ENCODE results near the gene HBB.
A peak's percentile ranks its signal among the peaks of the same experiment; 100 is the strongest.
"Not testable (repeated sequence)": the region's sequence is repeated elsewhere in the genome, so short reads cannot be mapped to it uniquely, and the experiment has no call there.

The HBB gene

DNA sequence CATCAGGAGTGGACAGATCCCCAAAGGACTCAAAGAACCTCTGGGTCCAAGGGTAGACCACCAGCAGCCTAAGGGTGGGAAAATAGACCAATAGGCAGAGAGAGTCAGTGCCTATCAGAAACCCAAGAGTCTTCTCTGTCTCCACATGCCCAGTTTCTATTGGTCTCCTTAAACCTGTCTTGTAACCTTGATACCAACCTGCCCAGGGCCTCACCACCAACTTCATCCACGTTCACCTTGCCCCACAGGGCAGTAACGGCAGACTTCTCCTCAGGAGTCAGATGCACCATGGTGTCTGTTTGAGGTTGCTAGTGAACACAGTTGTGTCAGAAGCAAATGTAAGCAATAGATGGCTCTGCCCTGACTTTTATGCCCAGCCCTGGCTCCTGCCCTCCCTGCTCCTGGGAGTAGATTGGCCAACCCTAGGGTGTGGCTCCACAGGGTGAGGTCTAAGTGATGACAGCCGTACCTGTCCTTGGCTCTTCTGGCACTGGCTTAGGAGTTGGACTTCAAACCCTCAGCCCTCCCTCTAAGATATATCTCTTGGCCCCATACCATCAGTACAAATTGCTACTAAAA lies at the start of gene HBB:
Gene HBB (minus strand): TSS at position 340 of the 579 bp plus-strand sequence. CDS start 50 bp downstream, at position 290.
- peak; percentile 8 for DNase-seq

DNA sequence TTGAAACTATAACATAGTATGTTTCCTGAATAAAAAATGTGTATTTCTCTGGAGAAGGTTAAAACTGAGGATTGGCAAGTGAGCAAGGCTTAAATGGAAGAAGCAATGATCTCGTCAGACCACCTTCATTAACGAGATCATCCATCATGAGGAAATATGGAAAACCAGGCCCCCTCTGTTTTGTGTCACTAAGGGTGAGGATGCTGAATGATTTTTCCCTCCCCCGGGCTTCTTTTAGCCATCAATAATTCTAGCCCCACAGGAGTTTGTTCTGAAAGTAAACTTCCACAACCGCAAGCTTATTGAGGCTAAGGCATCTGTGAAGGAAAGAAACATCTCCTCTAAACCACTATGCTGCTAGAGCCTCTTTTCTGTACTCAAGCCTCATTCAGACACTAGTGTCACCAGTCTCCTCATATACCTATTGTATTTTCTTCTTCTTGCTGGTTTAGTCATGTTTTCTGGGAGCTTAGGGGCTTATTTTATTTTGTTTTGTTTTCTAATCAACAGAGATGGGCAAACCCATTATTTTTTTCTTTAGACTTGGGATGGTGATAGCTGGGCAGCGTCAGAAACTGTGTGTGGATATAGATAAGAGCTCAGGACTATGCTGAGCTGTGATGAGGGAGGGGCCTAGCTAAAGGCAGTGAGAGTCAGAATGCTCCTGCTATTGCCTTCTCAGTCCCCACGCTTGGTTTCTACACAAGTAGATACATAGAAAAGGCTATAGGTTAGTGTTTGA lies 48.7 kb upstream of the HBB start:
- no peak for DNase-seq

DNA sequence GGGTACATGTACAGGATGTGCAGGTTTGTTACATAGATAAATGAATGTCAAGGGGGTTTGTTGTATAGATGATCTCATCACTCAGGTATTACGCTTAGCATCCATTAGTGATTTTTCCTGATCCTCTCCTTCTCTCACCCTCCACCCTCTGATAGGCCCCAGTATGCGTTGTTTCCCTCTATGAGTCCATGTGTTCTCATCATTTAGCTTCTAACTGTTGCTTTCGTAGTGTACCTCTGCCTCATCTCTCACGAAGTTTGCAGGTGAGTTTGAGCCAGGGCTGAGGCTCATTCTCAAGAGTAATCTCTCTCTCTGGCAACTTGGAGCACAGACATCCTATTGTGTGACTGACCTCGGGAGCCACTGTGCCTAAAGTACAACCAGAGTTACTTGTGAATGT lies 47.5 kb upstream of the HBB start:
- DNase-seq, result no peak

DNA sequence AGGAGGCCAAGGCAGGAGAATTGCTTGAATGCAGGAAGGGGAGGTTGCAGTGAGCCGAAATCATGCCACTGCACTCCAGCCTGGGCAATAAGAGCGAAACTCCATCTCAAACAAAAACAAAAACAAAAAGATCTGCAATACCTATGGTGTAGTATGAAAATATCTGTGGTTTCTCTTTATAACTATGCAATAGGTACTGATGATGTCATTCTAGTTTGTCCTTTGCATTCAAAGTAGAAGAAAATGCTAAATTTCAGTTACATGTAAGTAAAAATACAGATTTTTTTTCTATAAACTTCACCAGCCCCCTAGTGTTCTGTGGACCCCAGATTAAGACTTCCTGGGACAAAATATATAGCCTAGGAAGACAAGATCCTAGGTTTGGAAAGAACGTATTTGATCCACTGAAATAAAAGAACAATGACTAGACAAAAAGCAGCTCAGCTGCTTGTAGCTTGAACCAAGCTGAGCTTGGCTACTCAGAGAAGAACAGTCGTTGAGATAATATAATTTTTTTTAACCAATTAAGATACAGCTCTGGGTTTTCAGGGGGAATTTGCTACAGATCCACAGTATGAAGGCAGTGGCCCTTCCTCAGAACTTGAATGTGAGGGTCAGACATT lies 45.6 kb upstream of the HBB start:
- DNase-seq, result no peak

DNA sequence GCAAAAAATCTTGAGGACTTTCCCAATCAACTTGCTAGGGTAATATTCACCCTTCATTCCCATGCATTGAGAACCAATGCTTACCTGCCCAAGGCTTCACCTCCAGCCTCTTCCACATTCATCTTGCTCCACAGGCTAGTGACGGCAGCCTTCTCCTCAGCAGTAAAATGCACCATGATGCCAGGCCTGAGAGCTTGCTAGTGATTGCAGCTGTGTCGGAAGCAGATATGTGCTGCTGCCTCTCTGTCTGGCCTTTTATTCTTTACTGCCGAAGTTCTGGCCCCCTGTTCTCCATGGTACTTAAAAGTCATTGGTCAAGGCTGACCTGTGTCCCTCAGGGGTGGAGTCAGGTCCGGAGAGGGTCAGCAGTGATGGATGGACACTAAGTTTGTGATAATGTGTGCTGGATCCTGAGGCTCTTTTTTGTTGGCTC lies 42.9 kb upstream of the HBB start, which contains the start of gene HBE1:
Gene HBE1 (minus strand): TSS at position 231 of the 433 bp plus-strand sequence. CDS start 55 bp downstream, at position 176.
- DNase-seq, result no peak

DNA sequence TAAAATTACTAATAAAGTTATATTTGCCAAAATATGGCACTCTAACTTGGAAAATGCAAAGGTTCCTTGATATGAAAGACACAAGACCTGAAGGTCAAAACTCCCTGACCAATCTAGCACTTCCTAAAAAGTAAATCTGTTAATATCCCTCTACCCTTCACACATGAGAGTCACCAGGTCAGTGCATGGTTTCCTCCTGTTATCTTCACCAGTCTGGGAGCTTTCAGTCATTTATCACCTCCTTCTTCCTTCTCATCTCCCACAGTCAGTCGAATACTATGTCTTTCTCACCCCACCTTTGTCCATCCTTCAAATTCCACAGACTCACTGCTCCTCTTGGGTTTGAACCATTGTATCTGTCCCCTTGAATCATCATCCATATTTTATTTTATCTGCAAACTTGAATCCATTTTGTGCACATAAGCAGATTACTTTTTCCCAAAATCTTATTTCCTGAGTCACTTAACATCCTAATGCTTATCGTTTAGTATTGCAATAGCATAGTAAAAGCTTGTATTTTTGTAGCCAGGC lies 40.2 kb upstream of the HBB start:
- no peak for DNase-seq

DNA sequence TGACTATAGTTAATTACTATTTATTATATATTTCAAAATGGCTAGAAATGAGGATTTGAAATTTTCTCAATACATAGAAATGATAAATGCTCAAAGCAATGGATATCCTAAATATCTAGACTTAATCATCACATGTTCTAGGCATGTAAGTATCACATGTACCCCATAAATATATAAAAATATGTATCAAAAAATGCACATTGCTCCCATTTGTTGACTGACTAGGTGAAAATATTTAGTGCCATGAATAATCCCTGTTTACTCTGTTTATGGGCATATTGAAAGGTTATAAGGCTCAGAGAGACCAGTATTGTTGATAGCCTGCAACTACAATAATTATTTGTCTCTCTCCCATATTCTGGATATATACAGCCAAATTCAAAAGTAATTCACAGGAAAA lies 39.7 kb upstream of the HBB start:
- no peak for DNase-seq

DNA sequence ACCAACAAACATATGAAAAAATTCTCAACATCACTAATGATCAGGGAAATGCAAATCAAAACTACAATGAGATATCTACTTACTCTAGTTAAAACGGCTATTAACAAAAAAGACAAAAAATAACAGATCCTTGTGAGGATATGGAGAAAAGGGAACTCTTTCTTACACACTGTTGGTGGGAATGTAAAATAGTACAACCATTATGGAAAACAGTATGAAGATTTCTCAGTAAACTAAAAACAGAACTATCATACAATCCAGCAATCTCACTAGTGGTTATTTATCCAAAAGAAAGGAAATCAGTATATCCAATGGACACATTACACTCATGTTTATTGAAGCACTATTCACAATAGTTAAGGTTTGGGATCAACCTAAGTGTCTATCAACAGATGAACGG lies 39.0 kb upstream of the HBB start:
- no peak for DNase-seq

DNA sequence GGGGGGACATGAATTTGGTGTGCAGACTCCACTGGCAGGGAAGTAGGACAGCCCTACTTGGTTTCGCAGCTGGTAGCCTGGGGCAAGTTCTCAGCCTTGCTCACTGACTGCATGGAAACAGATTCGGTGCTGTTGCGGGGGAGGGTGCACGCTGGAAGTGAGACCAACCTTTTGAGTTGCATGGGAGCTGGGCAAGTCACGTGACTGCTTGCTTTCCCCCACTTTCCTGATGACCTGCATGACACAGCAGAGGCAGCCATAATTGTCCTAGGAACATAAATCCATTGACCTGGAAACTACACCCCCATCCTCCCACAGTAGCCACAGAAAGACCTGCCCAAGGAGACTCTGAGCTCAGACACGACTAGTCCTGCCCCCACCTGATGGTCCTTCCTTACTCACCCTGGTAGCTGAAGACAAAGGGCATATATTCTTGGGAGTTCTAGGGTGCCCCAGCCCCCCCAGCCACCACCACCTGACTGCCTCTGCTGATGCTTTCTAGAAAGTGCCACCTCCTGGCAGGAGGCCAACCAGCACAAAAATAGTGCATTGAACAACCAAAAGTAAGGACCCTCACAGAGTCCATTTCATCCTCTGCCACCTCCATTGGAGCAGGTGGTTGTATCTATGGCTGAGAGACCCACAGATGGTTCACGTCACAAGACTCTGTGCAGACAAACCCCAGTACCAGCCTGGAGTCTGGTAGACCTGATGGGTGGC lies 31.8 kb upstream of the HBB start:
- no peak for DNase-seq

DNA sequence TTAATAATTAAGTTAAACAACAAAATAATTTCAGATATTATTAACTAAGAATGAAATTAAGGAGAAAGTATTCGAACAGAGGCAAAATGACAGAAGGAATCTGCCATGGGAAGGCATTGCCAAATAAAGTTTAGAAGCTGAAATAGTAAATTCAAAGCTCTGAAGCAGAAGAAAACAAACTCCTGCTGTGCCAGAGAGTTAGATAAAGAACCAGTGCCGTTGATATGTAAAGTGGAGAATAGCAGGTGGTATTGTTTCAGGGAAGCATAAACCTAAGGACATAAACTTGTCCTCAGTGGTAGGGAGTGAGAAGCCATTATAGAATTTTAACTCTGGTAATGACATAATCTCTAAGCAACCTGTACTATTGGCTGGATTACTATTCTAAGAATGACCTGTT lies 30.4 kb upstream of the HBB start:
- DNase-seq, result no peak

DNA sequence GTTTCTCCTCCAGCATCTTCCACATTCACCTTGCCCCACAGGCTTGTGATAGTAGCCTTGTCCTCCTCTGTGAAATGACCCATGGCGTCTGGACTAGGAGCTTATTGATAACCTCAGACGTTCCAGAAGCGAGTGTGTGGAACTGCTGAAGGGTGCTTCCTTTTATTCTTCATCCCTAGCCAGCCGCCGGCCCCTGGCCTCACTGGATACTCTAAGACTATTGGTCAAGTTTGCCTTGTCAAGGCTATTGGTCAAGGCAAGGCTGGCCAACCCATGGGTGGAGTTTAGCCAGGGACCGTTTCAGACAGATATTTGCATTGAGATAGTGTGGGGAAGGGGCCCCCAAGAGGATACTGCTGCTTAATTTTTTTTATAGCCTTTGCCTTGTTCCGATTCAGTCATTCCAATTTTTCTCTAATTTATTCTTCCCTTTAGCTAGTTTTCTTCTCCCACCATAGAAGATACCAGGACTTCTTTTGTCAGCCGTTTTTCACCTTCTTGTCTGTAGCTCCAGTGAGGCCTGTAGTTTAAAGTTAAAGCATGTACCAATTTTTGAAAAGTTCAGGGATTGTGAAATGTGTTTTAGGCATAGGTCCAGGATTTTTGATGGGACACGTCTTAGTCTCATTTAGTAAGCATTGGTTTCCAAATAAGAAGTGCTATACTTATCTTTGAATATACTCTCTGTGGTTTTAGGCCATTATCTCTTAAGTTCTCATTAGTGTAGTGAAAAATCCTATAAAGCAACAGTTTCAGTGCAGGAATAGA lies 28.0 kb upstream of the HBB start, which contains the start of gene HBG2:
Gene HBG2 (minus strand): TSS at position 136 of the 768 bp plus-strand sequence. CDS start 53 bp downstream, at position 83.
- DNase-seq, result not testable (repeated sequence)

DNA sequence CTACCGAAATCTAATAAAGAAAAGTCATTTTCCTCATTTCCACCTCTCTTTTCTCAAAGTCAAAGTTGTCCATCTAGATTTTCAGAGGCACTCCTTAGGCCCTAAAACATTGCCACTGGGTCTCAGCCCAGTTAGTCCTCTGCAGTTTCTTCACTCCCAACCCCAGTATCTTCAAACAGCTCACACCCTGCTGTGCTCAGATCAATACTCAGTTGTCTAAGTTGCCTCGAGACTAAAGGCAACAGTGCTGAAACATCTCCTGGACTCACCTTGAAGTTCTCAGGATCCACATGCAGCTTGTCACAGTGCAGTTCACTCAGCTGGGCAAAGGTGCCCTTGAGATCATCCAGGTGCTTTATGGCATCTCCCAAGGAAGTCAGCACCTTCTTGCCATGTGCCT lies 27.2 kb upstream of the HBB start:
- DNase-seq, result not testable (repeated sequence)

DNA sequence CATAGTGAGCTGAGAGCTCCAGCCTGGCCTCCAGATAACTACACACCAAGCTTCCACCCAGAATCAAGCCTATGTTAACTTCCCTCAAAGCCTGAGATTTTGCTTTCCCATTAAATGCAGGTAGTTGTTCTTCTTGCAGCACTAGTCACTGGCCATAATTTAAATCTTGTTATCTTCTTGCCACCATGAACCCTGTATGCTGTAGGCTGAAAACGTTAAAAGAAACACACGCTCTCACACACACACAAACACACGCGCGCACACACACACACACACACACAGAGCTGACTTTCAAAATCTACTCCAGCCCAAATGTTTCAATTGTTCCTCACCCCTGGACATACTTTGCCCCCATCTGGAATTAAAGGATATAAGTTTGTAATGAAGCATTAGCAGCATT lies 26.6 kb upstream of the HBB start:
- DNase-seq, result not testable (repeated sequence)

DNA sequence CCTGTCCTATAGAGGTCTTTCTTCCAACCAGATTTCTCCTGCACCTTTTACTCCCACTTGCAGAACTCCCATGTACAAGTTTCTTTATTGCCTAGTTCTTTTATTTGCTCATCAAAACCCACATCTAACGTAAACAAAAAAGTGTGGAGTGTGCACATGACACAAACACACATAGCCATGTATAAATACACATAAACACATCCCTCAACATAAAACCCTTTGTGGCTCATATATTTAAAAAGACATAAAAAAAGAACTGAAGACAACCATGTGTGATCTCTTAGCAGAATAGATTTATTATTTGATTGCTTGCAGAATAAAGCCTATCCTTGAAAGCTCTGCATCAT lies 26.0 kb upstream of the HBB start:
- DNase-seq, result no peak

DNA sequence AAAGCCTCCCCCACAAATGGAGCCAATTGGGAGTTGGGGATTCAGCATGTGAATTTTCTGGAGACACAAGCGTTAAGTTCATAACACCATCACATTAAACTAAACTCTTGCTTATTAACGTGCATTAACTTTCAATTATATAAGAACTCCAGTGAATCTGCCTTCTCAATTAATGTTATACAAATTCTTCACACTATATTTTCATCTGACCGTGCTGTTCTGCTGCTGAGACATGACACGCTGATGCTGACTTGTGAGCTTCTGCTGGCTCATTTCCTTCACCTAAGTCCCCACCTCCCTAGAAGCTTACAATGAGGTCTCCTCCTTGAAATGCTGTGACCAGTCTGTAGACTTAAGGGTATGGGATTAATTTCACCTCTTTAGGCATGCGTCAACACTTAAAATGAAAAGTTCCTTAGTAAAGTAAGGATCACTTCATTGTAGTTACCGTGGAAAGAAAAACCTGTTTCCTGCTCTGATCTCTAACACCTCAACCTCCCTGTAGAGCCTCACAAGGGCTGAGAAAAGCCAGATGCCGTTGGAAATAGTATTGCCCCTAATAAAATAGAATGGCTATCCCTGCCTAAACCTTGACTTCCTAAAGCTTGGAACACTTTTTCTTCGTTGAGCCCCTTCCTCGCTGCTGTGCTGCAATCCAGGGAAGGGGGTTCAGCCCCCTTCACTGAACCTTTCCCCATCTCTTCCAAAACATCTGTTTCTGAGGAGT lies 25.5 kb upstream of the HBB start:
- DNase-seq, result no peak

DNA sequence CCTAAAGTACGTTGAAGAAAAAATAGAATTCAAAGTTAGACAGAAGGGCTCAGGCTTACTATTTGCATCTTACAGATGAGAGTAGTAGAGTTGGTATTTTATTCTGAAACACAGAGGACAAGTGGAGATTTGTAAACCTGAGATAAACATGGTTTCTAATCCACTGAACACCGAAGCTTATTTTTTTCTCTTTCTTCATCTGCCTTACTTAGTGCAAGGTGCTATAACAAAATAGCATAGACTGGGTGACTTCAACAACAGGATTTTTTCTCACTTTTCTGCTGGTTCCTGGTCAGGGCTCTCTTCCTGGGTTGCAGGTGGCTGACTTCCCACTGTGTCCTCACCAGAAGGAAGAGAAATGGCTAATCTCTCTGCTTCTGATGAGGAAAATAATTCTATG lies 24.9 kb upstream of the HBB start:
- DNase-seq, result no peak

DNA sequence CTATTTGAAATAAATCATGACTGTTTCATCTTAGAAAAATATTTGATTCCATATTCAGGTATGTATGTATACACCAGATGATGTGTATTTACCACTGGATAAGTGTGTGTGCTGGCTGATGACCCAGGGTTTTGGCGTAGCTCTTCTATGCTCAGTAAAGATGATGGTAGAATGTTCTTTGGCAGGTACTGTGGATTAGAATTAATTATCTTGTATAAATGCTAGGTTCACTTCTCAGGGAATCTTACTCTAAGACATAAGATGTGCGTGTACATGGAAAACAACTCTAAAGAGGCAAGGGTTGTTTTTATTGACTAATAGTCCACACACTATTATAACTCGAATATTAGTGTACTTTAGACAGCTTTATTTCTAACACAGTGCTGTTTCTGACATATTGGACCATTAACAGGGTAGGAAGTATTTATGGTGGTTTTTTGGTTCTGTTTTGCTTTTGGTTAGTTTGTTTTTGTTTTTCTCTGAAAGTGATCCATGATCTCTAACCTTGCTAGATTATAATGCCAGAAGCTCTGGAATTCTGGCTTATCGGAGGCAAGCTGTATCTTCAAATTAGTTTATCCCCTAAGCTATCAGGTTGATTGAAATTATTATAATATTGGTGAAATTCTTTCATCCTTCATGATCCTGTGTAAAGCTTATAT lies 23.8 kb upstream of the HBB start:
- DNase-seq, result no peak

DNA sequence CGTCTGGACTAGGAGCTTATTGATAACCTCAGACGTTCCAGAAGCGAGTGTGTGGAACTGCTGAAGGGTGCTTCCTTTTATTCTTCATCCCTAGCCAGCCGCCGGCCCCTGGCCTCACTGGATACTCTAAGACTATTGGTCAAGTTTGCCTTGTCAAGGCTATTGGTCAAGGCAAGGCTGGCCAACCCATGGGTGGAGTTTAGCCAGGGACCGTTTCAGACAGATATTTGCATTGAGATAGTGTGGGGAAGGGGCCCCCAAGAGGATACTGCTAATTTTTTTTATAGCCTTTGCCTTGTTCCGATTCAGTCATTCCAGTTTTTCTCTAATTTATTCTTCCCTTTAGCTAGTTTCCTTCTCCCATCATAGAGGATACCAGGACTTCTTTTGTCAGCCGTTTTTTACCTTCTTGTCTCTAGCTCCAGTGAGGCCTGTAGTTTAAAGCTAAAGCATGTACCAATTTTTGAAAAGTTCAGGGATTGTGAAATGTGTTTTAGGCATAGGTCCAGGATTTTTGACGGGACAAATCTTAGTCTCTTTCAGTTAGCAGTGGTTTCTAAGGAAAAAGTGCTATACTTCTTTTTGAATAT lies 23.0 kb upstream of the HBB start, which contains the start of gene HBG1:
Gene HBG1 (minus strand): TSS at position 51 of the 590 bp plus-strand sequence. CDS start 53 bp downstream, outside the sequence.
- DNase-seq, result not testable (repeated sequence)

DNA sequence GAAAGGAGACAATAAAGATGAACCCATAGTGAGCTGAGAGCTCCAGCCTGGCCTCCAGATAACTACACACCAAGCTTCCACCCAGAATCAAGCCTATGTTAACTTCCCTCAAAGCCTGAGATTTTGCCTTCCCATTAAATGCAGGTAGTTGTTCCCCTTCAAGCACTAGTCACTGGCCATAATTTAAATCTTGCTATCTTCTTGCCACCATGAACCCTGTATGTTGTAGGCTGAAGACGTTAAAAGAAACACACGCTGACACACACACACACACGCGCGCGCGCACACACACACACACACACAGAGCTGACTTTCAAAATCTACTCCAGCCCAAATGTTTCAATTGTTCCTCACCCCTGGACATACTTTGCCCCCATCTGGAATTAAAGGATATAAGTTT lies 21.6 kb upstream of the HBB start:
- not testable (repeated sequence) for DNase-seq

DNA sequence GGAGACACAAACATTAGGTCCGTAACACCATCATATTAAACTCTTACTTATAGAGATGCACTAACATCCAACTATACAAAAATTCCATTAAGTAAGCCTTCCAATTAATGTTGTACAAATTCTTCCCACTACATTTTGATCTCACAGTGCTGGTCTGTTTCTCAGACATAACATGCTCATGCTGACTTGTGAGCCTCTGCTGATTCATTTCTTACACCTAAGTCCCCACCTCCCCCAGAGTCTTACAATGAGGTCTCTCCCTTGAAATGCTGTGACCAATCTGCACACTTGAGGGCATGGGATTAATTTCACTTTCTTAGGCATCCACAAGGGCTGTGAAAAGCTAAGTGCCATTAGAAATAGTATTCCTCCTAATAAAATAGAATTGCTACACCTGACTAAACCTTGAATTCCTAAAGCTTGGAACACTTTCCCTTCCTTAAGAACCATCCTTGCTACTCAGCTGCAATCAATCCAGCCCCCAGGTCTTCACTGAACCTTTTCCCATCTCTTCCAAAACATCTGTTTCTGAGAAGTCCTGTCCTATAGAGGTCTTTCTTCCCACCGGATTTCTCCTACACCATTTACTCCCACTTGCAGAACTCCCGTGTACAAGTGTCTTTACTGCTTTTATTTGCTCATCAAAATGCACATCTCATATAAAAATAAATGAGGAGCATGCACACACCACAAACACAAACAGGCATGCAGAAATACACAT lies 20.8 kb upstream of the HBB start:
- no peak for DNase-seq

Data from NCI-H748 treated with DMSO at 0.1 percent for 48 hours (cell line).